GM12878 (cell line): Measurements from ENCODE around the gene HK2. TPM values are rescaled to one million over a fixed set of nuclear protein-coding genes. Genes with fewer than 3 reads are reported as not detected.

Experiments used
- ATAC-seq: fragments of 200-7000 bp; cut with Tn5 transposase; 3 replicates; pipeline ENCODE4 v1.9.1; 2020; ENCODE audit warnings: mild to moderate bottlenecking, moderate library complexity
- BruUV-seq: library from RNA; stranded (reverse); fragments of 400-500 nt; replicated peaks from 2 replicates; lab custom pipeline; 2021; lab: Mats Ljungman, UMichigan
- CTCF ChIA-PET: fragments of 300-600 bp; sonication (Branson Sonifier 250); formaldehyde crosslinking; extraction: SDS; loops from one replicate; lab custom pipeline; 2021; ENCODE audit warnings: inconsistent platforms; lab: Yijun Ruan, JAX
- POLR2A ChIA-PET: fragments of 350-600 bp; formaldehyde crosslinking; extraction: SDS; loops from one replicate; lab custom pipeline; 2021; ENCODE audit warnings: inconsistent platforms; lab: Charles Lee
- RAD21 ChIA-PET: fragments of 300-600 bp; sonication (Branson Sonifier 250); formaldehyde crosslinking; loops from one replicate; lab custom pipeline; 2023; ENCODE audit warnings: antibody characterized with exemption; ENCODE audit not compliant: unreplicated experiment; lab: Charles Lee
- SMC1A ChIA-PET: fragments of 300-600 bp; sonication (Branson Sonifier 250); formaldehyde crosslinking; loops from one replicate; lab custom pipeline; 2023; ENCODE audit not compliant: unreplicated experiment, uncharacterized antibody; lab: Charles Lee
- DNase-seq: peaks from one replicate; pipeline ENCODE4 v3.0.0-alpha.2; 2011; ENCODE audit warnings: low read depth, low spot score
- FAIRE-seq: peaks from 3 replicates; lab custom pipeline; 2011; peaks lifted over from hg19 to GRCh38; lab: Jason Lieb, UNC
- H2AFZ ChIP-seq: 2 replicates; pipeline ENCODE4 v1.6.0; 2011; ENCODE audit warnings: low read depth, low read length, control low read depth; ENCODE audit not compliant: control insufficient read depth
- H3K27ac ChIP-seq: 2 replicates; pipeline ENCODE4 v1.5.1; 2011; ENCODE audit warnings: control low read depth; ENCODE audit not compliant: control insufficient read depth, insufficient read depth
- H3K27me3 ChIP-seq, 2 experiments: replicated peaks in 1 of 2; 2 replicates each; pipeline versions ENCODE4 v1.6.0 to v1.6.1; 2011; ENCODE audit warnings: low read length in 1 of 2; ENCODE audit not compliant: control insufficient read depth in 2 of 2, insufficient read depth in 2 of 2
- H3K36me3 ChIP-seq, 2 experiments: 2 replicates each; pipeline ENCODE4 v1.5.1; 2011; ENCODE audit warnings: low read length in 1 of 2; ENCODE audit not compliant: control insufficient read depth in 2 of 2, insufficient read depth in 2 of 2
- H3K4me1 ChIP-seq: 2 replicates; pipeline ENCODE4 v1.6.1; 2011; ENCODE audit warnings: mild to moderate bottlenecking, low read length, moderate library complexity, mixed read lengths; ENCODE audit not compliant: control insufficient read depth, insufficient read depth
- H3K4me2 ChIP-seq: 2 replicates; pipeline ENCODE4 v1.6.0; 2011; ENCODE audit warnings: control low read depth; ENCODE audit not compliant: control insufficient read depth, insufficient read depth
- H3K4me3 ChIP-seq: fragments of 200-600 bp; sonication (generic); 2 replicates; pipeline ENCODE4 v1.5.1; 2016
- H3K79me2 ChIP-seq: 2 replicates; pipeline ENCODE4 v1.6.0; 2011; ENCODE audit warnings: low read length; ENCODE audit not compliant: control insufficient read depth, insufficient read depth
- H3K9ac ChIP-seq: 2 replicates; pipeline ENCODE4 v1.8.0; 2011; ENCODE audit warnings: low read length, control low read depth, mixed read lengths; ENCODE audit not compliant: control insufficient read depth, insufficient read depth
- H3K9me3 ChIP-seq: replicated peaks from 3 replicates; pipeline ENCODE4 v1.5.1; 2011; ENCODE audit warnings: mild to moderate bottlenecking, low read length; ENCODE audit not compliant: control insufficient read depth, insufficient read depth
- H4K20me1 ChIP-seq: 2 replicates; pipeline ENCODE4 v1.6.0; 2011; ENCODE audit not compliant: control insufficient read depth, insufficient read depth
- ATF7 ChIP-seq: fragments of 450-650 bp; IDR thresholded peaks from 2 replicates; pipeline ENCODE4 v1.6.1; 2016; ENCODE audit warnings: low read depth, mild to moderate bottlenecking
- ELK1 ChIP-seq: IDR thresholded peaks from 2 replicates; pipeline ENCODE4 v1.6.1; 2012; ENCODE audit warnings: low read depth, low read length, improper control_type of control experiment
- ETV6 ChIP-seq, 2 experiments: fragments of 450-650 bp in 1 of 2; IDR thresholded peaks in 1 of 2; conservative IDR thresholded peaks in 1 of 2; 2 replicates each; pipeline ENCODE4 v1.6.1; 2014; ENCODE audit warnings: antibody characterized with exemption in 1 of 2, borderline replicate concordance in 1 of 2, low read depth in 1 of 2, mild to moderate bottlenecking in 1 of 2, moderate library complexity in 1 of 2
- FOXK2 ChIP-seq: fragments of 450-650 bp; IDR thresholded peaks from 2 replicates; pipeline ENCODE4 v1.6.1; 2017; ENCODE audit warnings: mild to moderate bottlenecking, moderate library complexity
- HCFC1 ChIP-seq: fragments of 150-350 bp; IDR thresholded peaks from 2 replicates; pipeline ENCODE4 v1.6.1; 2014; ENCODE audit warnings: low read length
- HDAC2 ChIP-seq: fragments of 200-600 bp; sonication (generic); IDR thresholded peaks from 2 replicates; pipeline ENCODE4 v1.6.1; 2017
- JUND ChIP-seq: IDR thresholded peaks from 2 replicates; pipeline ENCODE4 v1.6.1; 2012; ENCODE audit warnings: low read depth, mild to moderate bottlenecking, low read length, improper control_type of control experiment, moderate library complexity
- RB1 ChIP-seq: fragments of 450-650 bp; formaldehyde crosslinking; IDR thresholded peaks from 2 replicates; pipeline ENCODE4 v1.6.1; 2017; ENCODE audit warnings: mild to moderate bottlenecking, borderline replicate concordance
- TBL1XR1 ChIP-seq: IDR thresholded peaks from 2 replicates; pipeline ENCODE4 v1.6.1; 2012; ENCODE audit warnings: low read depth, low read length, improper control_type of control experiment
- TCF3 ChIP-seq: IDR thresholded peaks from 2 replicates; pipeline ENCODE4 v1.6.1; 2012; ENCODE audit warnings: low read depth, mild to moderate bottlenecking, low read length, borderline replicate concordance; ENCODE audit not compliant: insufficient read depth
- WGBS: methylation state at CpG from one replicate; pipeline ENCODE4 v1.1.6; 2016; ENCODE audit warnings: low lambda C conversion rate; ENCODE audit not compliant: insufficient replicate concordance, insufficient coverage; ENCODE audit errors: missing lambda C conversion rate; 5-methylcytosine and 5-hydroxymethylcytosine counted together
- in situ Hi-C: fragments of 300-500 bp; cut with MboI; formaldehyde crosslinking; loops from 9 replicates; pipeline ENCODE4 v1.14.3; 2018; ENCODE audit warnings: mixed read lengths
- intact Hi-C: fragments of 100-400 bp; cut with micrococcal nuclease; formaldehyde crosslinking; loops from one replicate; pipeline ENCODE4 v1.14.2; 2022; ENCODE audit not compliant: unreplicated experiment
- polyA plus RNA-seq, 11 experiments: library from polyadenylated mRNA; depleted of rRNA in 4 of 11; unstranded in 6 of 11; stranded (reverse) in 5 of 11; fragments of >200 nt; fragmentation: Nextera tagmentation in 4 of 11; fragmentation: Illumina TruSeq in 1 of 11; extraction: Ambion mirVana in 4 of 11; extraction: Trizol in 1 of 11; gene quantifications; 1 replicate in 1 of 11; 2 replicates in 10 of 11; pipeline versions ENCODE4 v1.2.1 to v1.2.3, GENCODE V29; 2011 to 2016; ENCODE audit warnings: inconsistent platforms in 2 of 11, missing spikeins in 2 of 11, low read depth in 1 of 11
- total RNA-seq, 4 experiments: library from RNA; depleted of rRNA in 3 of 4; stranded (reverse); fragments of >200 nt in 3 of 4; fragmentation: Illumina TruSeq in 1 of 4; extraction: Trizol in 1 of 4; gene quantifications; 2 replicates each; pipeline versions ENCODE4 v1.2.1 to v1.2.3, GENCODE V29; 2013 to 2021
- TF ChIP-seq, protein P1 (sequence below): fragments of 450-650 bp; formaldehyde crosslinking; IDR thresholded peaks from 2 replicates; pipeline ENCODE4 v1.4.0; 2022; ENCODE audit warnings: mild to moderate bottlenecking, moderate library complexity
- TF ChIP-seq, protein P2 (sequence below): fragments of 150-350 bp; IDR thresholded peaks from 2 replicates; pipeline ENCODE4 v1.6.1; 2016; ENCODE audit warnings: low read depth, low read length

HK2 gene
- total and polyA plus RNA-seq, 10 of the 15 experiments (the other 5 are each of a cell fraction or from before 2014, with no cell fraction given), result 5.0 to 73.1 (median 20.2) TPM

- Histone ChIP-seq H3K27me3 (no peaks in the 10 kb centered on the region), H3K27ac (no peak overlapping the region)
- in situ Hi-C loops, result no loop called here
- FAIRE-seq, result no peak
- TF ChIP-seq ATF7, result no peak
- no peak for TF ChIP-seq RB1
- no peak for TF ChIP-seq ETV6 (conservative IDR thresholded peaks at IDR 0.05 in 1 of 2, IDR thresholded peaks at IDR 0.05 in 1 of 2; ENCODE audit: borderline replicate concordance in 1 of 2, low read depth in 1 of 2)
- no peak for TF ChIP-seq HDAC2
- no peak for TF ChIP-seq FOXK2
- no peak for TF ChIP-seq JUND
- TF ChIP-seq, protein P1, sequence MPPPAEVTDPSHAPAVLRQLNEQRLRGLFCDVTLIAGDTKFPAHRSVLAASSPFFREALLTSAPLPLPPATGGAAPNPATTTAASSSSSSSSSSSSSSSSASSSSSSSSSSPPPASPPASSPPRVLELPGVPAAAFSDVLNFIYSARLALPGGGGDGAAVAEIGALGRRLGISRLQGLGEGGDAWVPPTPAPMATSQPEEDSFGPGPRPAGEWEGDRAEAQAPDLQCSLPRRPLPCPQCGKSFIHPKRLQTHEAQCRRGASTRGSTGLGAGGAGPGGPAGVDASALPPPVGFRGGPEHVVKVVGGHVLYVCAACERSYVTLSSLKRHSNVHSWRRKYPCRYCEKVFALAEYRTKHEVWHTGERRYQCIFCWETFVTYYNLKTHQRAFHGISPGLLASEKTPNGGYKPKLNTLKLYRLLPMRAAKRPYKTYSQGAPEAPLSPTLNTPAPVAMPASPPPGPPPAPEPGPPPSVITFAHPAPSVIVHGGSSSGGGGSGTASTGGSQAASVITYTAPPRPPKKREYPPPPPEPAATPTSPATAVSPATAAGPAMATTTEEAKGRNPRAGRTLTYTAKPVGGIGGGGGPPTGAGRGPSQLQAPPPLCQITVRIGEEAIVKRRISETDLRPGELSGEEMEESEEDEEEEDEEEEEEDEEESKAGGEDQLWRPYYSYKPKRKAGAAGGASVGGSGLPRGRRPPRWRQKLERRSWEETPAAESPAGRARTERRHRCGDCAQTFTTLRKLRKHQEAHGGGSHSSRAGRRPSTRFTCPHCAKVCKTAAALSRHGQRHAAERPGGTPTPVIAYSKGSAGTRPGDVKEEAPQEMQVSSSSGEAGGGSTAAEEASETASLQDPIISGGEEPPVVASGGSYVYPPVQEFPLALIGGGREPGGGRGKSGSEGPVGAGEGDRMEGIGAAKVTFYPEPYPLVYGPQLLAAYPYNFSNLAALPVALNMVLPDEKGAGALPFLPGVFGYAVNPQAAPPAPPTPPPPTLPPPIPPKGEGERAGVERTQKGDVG (CRISPR knock-in tag), result no peak
- TF ChIP-seq TCF3, result no peak
- TF ChIP-seq, protein P2, sequence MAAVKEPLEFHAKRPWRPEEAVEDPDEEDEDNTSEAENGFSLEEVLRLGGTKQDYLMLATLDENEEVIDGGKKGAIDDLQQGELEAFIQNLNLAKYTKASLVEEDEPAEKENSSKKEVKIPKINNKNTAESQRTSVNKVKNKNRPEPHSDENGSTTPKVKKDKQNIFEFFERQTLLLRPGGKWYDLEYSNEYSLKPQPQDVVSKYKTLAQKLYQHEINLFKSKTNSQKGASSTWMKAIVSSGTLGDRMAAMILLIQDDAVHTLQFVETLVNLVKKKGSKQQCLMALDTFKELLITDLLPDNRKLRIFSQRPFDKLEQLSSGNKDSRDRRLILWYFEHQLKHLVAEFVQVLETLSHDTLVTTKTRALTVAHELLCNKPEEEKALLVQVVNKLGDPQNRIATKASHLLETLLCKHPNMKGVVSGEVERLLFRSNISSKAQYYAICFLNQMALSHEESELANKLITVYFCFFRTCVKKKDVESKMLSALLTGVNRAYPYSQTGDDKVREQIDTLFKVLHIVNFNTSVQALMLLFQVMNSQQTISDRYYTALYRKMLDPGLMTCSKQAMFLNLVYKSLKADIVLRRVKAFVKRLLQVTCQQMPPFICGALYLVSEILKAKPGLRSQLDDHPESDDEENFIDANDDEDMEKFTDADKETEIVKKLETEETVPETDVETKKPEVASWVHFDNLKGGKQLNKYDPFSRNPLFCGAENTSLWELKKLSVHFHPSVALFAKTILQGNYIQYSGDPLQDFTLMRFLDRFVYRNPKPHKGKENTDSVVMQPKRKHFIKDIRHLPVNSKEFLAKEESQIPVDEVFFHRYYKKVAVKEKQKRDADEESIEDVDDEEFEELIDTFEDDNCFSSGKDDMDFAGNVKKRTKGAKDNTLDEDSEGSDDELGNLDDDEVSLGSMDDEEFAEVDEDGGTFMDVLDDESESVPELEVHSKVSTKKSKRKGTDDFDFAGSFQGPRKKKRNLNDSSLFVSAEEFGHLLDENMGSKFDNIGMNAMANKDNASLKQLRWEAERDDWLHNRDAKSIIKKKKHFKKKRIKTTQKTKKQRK, result no peak
- no peak for TF ChIP-seq TBL1XR1
- TF ChIP-seq HCFC1, result no peak
- TF ChIP-seq ELK1, result no peak
- TF ChIP-seq, all 136 proteins: peak for 0
- RAD21 ChIA-PET, result interaction anchor here (1.5 kb wide), 1 partner anchor 128 kb away, joined by 3 read pairs; no protein-coding TSS in a partner anchor
- H3K4me3 ChIP-seq, result no peak overlapping the region
- POLR2A ChIA-PET, result interaction anchor here (0.7 kb wide), 1 partner anchor 117 kb away, joined by 3 read pairs; no protein-coding TSS in a partner anchor
- ATAC-seq (no peak), DNase-seq (no peak)
- H3K79me2 ChIP-seq, result no peaks in the 10 kb centered on the region
- no peaks in the 10 kb centered on the region for H3K36me3 ChIP-seq
- WGBS, result 57% methylated on average over 5 of the region's 5 CpGs
- no peak overlapping the region for H2AFZ ChIP-seq
- CTCF ChIA-PET, result interaction anchor here (0.6 to 1.1 kb wide), 5 partner anchors 11 to 544 kb away, joined by 3 to 4 read pairs (median 3); no protein-coding TSS in a partner anchor
- no peaks in the 10 kb centered on the region for H3K4me1 ChIP-seq
- BruUV-seq, result no TSS peak
- SMC1A ChIA-PET, result interaction anchor here (0.9 to 1.3 kb wide), 2 partner anchors 45 to 98 kb away, joined by 3 read pairs; no protein-coding TSS in a partner anchor
- intact Hi-C loops, result loop anchor here (10.0 kb wide), 1 partner anchor 272 kb away; the partner anchor contains the start of gene TACR1
- no peak overlapping the region for H3K4me2 ChIP-seq
- no peaks in the 10 kb centered on the region; the same call in 2 of the 3 replicates for H3K9me3 ChIP-seq
- H4K20me1 ChIP-seq, result no peaks in the 10 kb centered on the region
- no peak overlapping the region for H3K9ac ChIP-seq
These were observed 88.8 kb downstream of the HK2 start for GRCh38 chr2:74922592-74923227.
